ENCODE results near the gene TMED3. TPM values are rescaled to one million over a fixed set of nuclear protein-coding genes. Genes with fewer than 3 reads are reported as not detected.
A peak's percentile ranks its signal among the peaks of the same experiment; 100 is the strongest.

The TMED3 gene
- total and polyA plus RNA-seq, 8 donors: 53.9 to 80.5 (median 56.6) TPM

DNA sequence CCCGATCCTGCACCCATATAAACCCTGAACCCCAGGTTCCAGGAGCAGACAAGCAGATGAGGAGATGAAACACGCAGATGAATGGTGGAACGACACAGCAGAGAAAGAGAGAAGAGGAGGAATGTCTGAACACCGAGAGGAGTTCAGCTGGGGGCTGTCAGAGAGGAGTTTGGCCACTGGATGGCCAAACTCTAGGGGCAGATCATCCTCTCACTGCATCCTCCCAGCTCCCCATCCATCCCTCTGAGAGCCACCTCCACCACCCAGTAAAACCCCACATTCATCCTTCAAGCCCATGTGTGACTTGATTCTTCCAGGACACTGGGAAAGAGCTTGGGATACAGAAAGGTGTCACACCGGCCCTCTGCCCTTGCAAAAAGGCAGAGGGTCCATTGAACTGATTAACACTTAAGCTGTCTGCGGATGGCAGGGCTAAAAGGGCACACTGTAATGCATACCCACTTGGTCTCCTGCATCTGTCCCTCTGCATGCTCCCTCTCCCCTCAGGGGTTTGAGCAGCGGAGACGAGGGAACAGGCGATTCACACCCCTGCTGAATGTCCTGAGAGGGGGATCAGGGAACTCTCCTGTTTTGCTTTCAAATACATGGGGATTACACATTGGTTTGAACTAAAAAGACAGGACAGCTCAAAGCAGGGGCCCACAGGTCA is 53.8 kb downstream of the TMED3 start:
- ATAC-seq (no peak), DNase-seq (no peak)
- H3K4me1 ChIP-seq: no peaks in the 10 kb centered on the region
- H3K36me3 ChIP-seq: no peaks in the 10 kb centered on the region
- intact Hi-C loops (cut with DNase I): no loop called here
- H3K9me3 ChIP-seq: no peaks in the 10 kb centered on the region
- no peaks in the 10 kb centered on the region for H3K27me3 ChIP-seq
- H3K4me3 ChIP-seq: no peak overlapping the region
- H3K27ac ChIP-seq: no peak overlapping the region
- TF ChIP-seq, protein P1, sequence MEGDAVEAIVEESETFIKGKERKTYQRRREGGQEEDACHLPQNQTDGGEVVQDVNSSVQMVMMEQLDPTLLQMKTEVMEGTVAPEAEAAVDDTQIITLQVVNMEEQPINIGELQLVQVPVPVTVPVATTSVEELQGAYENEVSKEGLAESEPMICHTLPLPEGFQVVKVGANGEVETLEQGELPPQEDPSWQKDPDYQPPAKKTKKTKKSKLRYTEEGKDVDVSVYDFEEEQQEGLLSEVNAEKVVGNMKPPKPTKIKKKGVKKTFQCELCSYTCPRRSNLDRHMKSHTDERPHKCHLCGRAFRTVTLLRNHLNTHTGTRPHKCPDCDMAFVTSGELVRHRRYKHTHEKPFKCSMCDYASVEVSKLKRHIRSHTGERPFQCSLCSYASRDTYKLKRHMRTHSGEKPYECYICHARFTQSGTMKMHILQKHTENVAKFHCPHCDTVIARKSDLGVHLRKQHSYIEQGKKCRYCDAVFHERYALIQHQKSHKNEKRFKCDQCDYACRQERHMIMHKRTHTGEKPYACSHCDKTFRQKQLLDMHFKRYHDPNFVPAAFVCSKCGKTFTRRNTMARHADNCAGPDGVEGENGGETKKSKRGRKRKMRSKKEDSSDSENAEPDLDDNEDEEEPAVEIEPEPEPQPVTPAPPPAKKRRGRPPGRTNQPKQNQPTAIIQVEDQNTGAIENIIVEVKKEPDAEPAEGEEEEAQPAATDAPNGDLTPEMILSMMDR (IDR thresholded peaks at IDR 0.05): no peak

DNA sequence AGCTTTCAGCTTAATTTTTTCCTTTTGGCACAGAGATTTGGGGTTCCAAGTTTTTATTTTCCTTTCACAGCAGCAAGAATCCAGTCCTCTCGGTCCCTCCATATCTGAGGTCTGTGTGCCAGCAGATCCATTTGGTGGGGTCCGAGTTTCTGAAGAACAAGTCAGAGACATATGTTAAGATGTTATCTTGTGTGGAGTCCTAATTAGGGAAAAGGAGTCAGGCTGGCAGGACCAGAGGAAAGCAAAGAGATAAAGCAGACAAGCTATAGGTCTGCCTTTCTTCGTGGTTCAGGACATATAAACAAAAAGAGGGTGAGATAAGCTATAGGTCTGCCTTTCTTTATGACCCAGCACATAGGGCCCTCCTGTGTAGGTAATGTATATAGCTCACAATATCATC is 54.9 kb downstream of the TMED3 start:
- H3K36me3 ChIP-seq: no peaks in the 10 kb centered on the region
- TF ChIP-seq, protein P1 (IDR thresholded peaks at IDR 0.05): no peak
- H3K4me3 ChIP-seq: no peak overlapping the region
- H3K4me1 ChIP-seq: no peaks in the 10 kb centered on the region
- H3K9me3 ChIP-seq: no peaks in the 10 kb centered on the region
- intact Hi-C loops (cut with DNase I): no loop called here
- ATAC-seq: no peak
- H3K27me3 ChIP-seq: no peaks in the 10 kb centered on the region
- DNase-seq: no peak
- H3K27ac ChIP-seq: no peak overlapping the region

DNA sequence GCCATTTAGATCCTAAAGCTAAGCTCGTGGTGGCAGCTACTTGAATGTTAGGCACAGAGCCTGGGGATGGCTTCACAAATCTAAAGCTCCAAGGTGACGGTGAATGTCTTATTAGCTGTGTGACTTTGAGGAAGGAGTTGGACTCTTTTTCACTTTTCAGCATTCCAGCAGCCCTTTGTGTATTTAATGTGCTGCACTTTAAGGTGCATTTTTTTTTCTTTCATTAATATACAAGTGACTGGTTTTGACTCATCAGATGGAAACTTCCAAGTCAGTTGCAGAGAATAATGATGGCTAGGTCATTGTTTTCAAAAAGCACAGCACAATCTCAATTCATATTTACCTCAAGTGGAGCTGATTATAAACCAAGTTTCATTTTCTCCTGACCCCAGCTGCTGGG is 55.8 kb downstream of the TMED3 start:
- Histone ChIP-seq H3K4me3 (no peak overlapping the region), H3K4me1 (no peaks in the 10 kb centered on the region), H3K27ac (no peak overlapping the region), H3K27me3 (no peaks in the 10 kb centered on the region), H3K9me3 (no peaks in the 10 kb centered on the region), H3K36me3 (no peaks in the 10 kb centered on the region)
- TF ChIP-seq, protein P1 (IDR thresholded peaks at IDR 0.05): no peak
- ATAC-seq: no peak
- intact Hi-C loops (cut with DNase I): no loop called here
- no peak for DNase-seq

DNA sequence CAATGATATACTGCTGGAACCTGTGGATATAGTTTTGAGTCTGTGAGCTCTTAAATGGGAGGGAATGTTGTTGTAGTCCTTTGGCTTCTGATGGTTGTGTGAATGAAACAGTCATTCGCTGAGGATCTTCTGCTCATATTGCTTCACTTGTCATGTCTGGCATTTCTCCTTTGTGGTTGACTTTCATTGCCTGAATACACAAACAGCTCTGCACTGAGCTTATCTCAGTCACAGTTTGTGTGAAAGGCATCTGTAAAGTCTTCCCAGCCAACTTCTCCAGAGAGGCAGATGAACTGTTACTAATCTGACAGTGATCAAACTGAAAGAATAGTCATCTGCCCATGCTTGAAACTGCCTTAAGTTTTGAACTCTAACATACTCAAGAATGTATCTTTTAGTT is 59.8 kb downstream of the TMED3 start:
- Histone ChIP-seq H3K4me1 (no peaks in the 10 kb centered on the region), H3K9me3 (no peaks in the 10 kb centered on the region), H3K36me3 (no peaks in the 10 kb centered on the region), H3K4me3 (no peak overlapping the region), H3K27ac (no peak overlapping the region), H3K27me3 (no peaks in the 10 kb centered on the region)
- TF ChIP-seq, protein P1 (IDR thresholded peaks at IDR 0.05): no peak
- intact Hi-C loops (cut with DNase I): no loop called here
- DNase-seq (peak in 2 of 4 donors; percentile 5 to 16), ATAC-seq (no peak)

DNA sequence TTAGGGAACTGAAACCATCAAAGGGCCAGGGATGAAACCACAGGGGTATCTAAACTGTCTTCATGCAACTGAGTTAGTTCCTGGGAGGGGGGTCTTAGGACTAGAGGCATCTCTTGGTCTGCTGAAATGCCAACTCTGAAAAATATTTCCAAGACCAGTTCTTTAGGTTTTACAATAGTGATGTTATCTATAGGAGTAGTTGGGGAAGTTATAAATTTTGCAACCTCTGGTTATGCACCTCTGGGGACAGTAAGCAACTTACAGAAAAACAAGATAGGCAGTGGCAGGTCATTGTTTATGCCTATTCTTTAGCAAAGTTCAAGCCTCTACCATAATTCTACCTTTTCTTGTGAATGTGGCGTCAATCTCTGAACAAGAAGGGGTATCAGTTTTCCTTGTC is 60.7 kb downstream of the TMED3 start:
- TF ChIP-seq, protein P1 (IDR thresholded peaks at IDR 0.05): no peak
- intact Hi-C loops (cut with DNase I): no loop called here
- DNase-seq (no peak), ATAC-seq (no peak)
- H3K27me3 ChIP-seq: no peaks in the 10 kb centered on the region
- H3K36me3 ChIP-seq: no peaks in the 10 kb centered on the region
- H3K4me1 ChIP-seq: no peaks in the 10 kb centered on the region
- no peak overlapping the region for H3K27ac ChIP-seq
- no peaks in the 10 kb centered on the region for H3K9me3 ChIP-seq
- H3K4me3 ChIP-seq: no peak overlapping the region
